ENCODE results near the gene ALPL.

The ALPL gene

DNA sequence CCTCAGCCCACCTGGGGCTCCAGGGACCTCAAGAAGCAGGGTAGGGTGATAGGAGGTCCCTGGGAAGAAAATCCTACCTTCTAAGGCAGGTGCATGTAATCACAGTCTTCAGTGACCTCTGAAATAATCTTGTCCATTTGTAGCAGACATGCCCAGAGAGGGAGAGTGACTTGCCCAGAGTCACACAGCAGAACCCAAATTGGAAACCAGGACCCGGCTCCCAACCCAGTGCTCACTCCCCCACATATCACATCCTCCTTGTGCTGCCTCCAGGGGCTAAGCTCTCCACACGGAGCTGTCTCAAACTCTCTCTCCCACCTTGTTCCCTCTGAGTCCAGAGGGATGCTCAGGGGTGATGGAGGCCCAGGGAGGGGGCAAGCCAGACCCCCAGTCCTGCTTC lies 87.4 kb downstream of the ALPL start:
- no peak for TF ChIP-seq ZNF274 (IDR thresholded peaks at IDR 0.05; ENCODE audit: low read depth, low read length)
- no peak overlapping the region for H3K4me3 ChIP-seq (ENCODE audit: low read length)

DNA sequence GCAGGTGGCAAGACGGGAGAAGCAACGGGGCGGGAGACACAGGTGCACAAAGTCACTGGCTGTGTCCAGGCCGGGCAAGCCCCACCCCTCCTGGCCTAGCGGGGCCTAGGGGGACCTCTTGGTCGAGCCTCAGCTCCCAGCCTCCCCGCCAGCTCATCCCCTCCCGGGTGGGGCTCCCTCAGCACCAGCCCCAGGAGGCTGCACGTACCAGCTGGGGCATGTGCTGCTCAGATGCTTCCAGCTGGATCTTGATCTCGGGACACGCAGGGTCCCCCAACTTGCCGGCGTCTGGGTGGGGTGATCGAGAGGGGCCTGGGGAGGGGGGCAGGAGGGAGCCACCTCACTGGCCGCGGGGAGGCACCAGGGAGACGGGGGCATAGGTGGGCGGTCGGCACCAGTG lies 88.5 kb downstream of the ALPL start:
- no peak overlapping the region for H3K4me3 ChIP-seq (ENCODE audit: low read length)
- TF ChIP-seq ZNF274 (IDR thresholded peaks at IDR 0.05; ENCODE audit: low read depth, low read length): no peak

DNA sequence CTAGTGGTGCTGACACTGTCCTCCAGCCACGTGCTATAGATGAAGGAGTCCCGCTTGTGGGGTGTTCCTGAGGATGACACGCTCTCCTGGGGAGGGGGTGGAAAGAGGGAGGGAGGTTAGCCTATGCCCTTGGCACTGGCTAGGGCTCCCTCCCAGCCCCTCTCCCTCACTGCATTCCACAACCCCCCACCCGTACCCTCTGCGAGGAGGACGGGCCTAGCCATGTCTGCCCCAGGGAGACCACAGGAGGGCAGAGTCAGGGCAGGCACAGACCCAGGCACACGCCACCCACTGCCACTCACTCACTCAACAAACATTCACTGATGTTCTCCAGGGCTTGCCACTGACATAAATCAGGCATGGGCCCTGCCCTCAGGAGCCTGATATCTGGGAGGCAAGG lies 89.2 kb downstream of the ALPL start:
- no peak overlapping the region for H3K4me3 ChIP-seq (ENCODE audit: low read length)
- TF ChIP-seq ZNF274 (IDR thresholded peaks at IDR 0.05; ENCODE audit: low read depth, low read length): no peak

DNA sequence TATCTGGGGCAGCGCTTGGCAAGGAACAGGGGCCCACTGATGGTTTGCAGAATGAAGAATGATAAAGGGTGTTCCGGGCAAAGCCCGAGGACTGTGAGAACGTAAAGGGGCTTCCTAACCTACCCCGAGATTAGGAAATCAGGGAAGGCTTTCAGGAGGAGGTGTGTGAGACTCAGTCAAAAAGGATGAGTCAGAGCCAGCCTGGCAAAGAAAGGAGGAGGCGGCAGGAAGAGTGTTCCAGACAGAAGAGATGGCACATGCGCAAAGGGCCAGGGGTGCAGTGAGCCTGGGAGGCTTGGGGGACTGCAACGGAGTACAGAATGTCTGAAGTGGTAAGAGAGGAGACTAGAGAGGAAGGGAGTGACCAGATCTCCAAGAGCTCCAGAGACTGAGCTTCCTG lies 89.7 kb downstream of the ALPL start:
- no peak overlapping the region for H3K4me3 ChIP-seq (ENCODE audit: low read length)
- TF ChIP-seq ZNF274 (IDR thresholded peaks at IDR 0.05; ENCODE audit: low read depth, low read length): no peak

DNA sequence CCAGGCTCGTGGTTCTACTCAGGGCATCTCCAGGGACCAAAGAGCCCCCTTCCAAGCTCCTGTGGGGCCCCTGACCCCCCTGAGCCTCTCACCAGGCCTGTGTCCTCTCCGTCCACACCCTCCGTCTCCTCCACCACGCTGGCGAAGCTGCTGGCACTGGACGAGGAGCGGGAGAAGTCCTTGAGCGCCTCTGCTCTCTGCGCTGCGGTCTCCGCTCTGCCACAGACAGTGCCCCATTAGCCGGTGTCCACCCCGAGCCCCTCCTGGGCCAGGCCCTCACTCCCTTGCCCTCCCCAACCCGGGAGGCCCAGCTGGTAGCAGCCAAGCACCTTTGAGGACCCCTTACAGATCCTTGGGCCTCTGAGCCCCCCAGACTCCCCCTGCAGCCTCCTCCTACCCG lies 90.2 kb downstream of the ALPL start:
- H3K4me3 ChIP-seq (ENCODE audit: low read length): no peak overlapping the region
- TF ChIP-seq ZNF274 (IDR thresholded peaks at IDR 0.05; ENCODE audit: low read depth, low read length): no peak

DNA sequence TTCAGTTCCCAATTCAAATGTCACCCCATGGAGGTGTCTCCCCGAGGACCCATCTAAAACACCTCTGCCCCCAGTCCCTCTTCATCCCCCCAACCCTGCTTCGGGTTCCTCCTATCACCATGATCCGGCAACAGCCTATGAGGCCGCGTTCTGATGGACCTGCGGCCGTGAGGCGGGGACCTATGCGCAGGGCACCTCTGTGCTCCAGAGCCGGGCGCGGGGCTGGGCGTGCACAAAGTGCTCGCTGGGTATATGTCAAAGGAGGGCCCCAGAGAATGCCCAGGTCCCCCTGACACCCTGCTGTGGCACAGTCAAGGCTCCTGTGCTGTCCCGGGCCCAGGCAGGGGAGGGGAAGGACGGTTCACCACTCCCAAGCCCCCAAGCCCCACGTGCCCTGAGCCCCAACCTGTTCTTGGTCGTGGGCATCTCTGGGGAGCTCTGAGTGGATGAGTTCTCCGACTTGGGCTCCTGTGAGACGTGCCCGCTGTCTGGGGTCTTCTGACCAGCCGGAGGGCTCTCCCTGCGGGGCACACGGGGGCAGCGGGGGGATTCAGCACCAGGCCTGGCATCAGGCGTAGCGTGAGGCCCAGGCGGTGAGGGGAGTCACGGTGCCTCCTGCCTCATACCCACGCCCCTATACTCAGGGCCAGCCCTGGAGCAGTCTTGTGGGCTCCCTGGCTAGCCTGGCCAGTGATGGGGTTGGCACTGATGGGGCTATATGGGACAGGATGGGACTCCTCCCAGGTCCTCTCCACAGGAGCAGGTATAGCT lies 92.2 kb downstream of the ALPL start:
- TF ChIP-seq ZNF274 (IDR thresholded peaks at IDR 0.05; ENCODE audit: low read depth, low read length): no peak
- H3K4me3 ChIP-seq (ENCODE audit: low read length): no peak overlapping the region

DNA sequence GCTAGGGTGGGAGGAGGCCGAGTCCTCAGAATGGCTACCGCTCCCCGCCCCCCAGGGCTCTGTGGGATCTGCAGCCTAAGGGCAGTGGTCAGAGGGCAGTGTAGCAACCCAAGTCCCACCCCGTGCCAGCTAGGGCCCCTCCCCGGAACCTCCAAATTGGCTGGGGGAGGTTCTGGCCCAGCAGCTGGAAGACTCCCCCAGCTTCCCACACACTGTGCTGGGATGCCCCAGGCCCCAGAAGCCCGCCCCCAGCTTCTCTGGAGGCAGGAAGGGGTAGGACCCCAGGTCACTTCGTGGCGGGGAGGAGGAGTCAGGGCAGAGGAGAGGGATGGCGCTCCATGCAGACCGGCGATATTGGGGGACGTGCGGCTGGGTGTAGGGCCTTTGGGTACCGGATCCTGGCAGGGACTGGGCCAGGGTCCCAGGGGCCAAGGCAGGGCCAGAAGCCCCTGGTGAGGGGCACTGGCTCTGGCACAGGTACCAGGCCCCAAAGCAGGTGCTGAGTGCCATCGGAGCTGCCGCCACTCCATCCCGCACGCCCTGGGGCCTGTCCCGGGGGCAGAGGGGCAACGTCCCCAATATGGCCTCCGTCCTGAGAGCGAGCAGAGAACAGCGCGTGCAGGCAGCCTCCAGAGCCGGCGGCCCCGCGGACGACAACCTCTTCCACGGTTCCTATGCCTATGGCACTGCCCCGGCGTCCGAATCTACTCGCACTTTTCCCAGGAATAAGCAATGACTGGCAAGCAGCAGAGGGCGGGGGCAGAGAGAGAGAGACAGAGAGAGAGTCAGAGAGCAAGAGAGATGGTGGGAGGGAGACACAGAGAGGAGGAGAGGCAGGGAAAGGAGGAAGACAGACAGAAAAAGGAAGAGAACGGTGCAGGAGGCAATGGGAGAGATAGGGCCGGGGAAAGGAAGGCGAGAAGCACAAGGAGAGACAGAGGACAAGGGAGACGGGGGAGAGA lies 94.2 kb downstream of the ALPL start:
- H3K4me3 ChIP-seq (ENCODE audit: low read length): no peak overlapping the region
- no peak for TF ChIP-seq ZNF274 (IDR thresholded peaks at IDR 0.05; ENCODE audit: low read depth, low read length)

DNA sequence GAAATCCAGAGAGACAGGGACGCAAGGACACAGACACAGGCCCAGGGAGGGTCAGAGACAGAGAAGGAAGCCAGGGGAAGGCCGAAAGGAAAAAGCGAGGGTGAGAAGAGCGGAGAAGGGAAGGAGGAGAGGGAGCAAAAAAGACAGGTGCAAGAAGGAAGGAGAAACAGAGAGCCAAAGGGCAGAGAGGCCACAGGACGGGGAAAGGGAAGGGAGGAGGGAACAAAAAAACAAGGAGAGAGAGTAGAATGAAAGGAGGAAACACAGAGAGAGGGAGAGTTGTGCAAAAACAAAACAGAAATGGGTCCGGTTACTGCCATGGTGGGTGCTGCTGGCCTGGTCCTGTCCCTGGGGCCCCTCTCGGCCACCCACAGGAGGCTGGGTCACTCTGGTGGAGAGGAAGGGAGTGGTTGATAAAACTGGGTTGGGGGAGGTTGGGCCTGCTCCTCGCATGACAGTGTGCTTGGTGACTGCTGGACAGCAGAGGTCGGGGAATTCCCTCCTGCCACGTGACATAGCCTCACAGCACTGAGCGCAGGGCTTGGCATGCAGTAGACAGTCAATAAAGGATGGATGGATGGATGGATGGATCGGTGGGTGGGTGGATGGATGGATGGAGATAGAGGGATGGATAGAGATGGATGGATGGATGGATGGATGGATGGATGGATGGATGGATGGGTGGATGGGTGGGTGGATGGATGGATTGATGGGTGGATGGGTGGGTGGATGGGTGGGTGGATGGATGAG lies 95.2 kb downstream of the ALPL start:
- H3K4me3 ChIP-seq (ENCODE audit: low read length): no peak overlapping the region
- TF ChIP-seq ZNF274 (IDR thresholded peaks at IDR 0.05; ENCODE audit: low read depth, low read length): no peak

DNA sequence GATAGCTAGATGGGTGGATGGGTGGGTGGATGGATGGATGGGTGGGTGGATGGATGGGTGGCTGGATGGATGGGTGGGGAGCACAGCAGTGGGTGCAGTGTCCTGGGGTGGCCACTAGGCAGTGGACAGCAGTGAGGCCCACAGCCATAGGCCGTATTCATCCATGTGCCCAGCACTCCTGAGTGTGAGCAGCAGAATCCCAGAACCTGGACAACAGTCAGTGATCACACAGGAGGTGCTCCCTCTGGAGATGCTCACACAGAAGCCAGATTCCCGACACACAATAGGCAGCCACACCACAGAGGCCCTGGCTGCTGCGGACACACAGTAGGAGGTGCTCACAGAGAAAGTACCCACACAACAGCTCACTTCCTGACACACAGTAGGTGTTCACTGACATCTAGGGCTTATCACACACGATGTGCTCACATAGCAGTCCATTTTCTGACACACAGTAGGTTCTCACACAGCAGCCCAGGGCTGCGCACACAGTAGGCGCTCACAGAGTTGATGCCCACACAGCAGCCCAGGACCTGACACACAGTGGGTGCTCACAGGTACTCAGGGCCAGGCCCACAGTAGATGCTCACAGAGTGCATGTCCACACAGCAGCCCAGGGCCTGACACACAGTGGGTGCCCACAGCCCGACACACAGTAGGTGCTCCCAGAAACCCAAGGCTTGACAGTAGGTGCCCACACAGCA lies 95.9 kb downstream of the ALPL start:
- no peak overlapping the region for H3K4me3 ChIP-seq (ENCODE audit: low read length)
- no peak for TF ChIP-seq ZNF274 (IDR thresholded peaks at IDR 0.05; ENCODE audit: low read depth, low read length)

DNA sequence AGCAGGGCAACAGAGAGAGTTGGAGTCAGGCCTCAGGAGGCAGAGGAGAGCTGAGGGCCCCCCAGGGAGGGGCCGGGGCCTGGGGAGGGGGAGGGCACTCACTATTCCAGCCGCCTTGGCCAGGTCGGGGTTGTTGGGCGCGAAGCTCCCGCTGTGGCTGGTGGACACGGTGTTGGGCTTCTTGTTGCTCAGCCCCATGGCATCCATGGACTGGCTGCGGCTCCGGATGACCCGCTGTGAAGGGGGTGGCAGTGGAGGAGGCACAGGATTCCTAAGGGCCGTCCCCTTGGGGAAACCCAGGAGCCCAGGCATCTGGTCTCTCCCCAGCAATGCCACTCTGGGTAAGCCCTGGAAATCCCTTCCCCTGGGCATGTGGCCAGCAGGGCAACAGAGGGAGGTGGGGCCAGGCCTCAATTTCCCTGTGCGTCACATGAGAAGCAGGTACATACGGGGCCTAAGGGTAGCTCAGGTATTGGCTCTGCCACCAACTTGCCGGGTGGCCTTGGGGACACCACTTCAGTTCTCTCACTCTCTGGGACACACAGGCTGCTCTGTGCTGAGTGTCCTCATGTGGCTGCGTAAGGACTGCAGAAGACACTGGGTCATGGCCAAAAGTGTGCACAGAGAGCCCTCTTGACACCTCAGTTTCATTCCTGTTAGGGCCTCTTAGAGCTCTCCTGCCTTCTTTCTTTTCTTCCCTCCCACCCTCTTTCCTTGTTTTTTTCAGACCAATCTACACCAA lies 96.9 kb downstream of the ALPL start:
- TF ChIP-seq ZNF274 (IDR thresholded peaks at IDR 0.05; ENCODE audit: low read depth, low read length): no peak
- no peak overlapping the region for H3K4me3 ChIP-seq (ENCODE audit: low read length)

DNA sequence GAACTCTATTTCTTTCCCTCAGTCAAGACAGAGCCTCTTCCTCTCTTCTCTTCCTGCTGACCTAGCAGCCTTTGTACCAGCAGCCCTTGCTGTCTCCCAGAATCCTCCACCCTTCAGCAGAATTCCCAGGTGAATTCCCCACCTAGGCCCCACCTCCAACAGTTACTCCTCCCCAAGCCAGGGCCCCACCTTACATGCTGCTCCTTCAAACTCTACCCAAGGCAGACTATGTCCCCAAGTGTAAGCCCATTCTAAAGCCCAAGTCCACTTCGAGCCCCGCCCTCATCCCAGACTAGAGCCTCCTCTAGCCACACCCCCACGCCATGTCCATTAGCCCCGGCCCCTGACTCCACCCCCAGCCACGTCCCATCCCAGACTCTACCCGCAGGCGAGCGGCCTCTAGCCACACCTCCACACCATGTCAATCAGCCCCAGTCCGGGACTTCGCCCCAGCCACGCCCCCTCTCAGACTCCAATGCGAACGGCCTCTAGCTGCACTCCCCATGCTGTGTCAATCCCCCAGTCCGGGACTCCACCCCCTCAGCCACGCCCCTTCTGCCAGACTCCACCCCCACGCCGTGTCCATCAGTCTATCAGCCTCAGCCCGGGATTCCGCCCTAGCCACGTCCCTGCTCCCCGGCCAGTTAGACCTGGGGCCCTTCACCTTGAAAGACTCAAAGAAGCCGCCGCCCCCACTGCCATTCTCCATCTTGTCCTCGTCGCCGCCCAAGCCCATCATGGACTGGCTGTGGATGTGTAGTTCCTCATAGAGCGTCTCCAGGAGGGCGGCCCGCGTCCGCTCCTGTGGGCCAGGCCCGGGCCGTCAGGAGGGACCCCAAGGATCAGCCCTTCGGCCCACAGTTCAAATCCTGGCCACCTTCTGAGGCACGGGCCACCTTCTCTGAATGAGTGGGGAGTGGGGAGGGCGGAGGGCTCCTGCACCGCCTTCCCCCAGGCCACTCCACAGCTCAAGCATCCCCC lies 98.6 kb downstream of the ALPL start:
- no peak overlapping the region for H3K4me3 ChIP-seq (ENCODE audit: low read length)
- no peak for TF ChIP-seq ZNF274 (IDR thresholded peaks at IDR 0.05; ENCODE audit: low read depth, low read length)

DNA sequence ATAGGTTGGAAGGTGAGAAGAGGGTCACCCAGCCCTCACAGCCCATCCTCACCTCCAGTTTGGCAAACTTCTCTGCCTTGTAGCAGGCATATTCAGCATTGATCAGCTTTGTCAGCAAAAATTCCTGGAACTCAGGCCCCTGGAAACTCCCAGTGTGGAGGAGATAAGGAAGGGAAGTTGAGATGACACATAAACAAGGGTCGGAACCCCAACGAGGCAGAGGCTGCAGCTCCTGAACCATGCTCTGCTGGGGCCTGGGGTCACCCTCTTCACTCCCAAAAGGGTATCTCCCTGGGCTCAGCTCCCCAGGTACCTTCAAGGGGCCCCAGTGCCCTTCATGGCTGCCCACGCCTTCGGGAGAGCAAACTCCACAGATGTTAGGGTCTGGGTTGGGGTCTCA lies 99.6 kb downstream of the ALPL start:
- H3K4me3 ChIP-seq (ENCODE audit: low read length): no peak overlapping the region

More for the DNA sequence above, 99.6 kb downstream of the ALPL start:
- no peak for TF ChIP-seq ZNF274 (IDR thresholded peaks at IDR 0.05; ENCODE audit: low read depth, low read length)

All from GM08714 (cell line).